ENCODE measurements around the gene KIAA1671.

The KIAA1671 gene

DNA sequence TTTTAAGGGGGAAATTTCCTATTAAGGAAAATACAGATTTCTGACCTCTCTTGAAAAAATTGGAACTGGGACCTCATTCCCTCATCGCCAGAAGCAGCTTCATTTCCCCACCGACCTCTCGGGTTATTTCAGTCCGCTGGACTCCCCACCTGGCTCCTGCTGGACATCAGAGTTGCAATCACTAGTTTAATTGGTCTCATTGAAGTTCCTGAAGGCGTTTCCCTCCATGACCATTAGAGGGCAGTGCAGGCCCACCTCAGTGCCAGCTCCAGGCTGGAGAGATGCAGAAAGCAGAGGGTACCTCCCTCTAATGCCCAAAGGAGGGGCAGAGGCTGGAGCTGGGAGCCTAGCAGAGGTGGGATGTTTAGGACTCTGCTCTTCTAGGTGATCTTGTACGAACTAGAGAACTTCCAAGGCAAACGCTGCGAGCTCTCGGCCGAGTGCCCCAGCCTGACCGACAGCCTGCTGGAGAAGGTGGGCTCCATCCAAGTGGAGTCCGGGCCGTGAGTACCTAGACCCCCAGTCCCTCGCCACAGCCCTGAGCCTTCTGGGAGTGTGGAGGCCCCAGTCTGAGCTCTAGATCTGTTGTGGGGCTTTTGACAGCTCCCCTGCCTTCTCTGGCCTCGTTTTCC, 249.9 kb downstream of the KIAA1671 start:
- TF ChIP-seq, protein P1, sequence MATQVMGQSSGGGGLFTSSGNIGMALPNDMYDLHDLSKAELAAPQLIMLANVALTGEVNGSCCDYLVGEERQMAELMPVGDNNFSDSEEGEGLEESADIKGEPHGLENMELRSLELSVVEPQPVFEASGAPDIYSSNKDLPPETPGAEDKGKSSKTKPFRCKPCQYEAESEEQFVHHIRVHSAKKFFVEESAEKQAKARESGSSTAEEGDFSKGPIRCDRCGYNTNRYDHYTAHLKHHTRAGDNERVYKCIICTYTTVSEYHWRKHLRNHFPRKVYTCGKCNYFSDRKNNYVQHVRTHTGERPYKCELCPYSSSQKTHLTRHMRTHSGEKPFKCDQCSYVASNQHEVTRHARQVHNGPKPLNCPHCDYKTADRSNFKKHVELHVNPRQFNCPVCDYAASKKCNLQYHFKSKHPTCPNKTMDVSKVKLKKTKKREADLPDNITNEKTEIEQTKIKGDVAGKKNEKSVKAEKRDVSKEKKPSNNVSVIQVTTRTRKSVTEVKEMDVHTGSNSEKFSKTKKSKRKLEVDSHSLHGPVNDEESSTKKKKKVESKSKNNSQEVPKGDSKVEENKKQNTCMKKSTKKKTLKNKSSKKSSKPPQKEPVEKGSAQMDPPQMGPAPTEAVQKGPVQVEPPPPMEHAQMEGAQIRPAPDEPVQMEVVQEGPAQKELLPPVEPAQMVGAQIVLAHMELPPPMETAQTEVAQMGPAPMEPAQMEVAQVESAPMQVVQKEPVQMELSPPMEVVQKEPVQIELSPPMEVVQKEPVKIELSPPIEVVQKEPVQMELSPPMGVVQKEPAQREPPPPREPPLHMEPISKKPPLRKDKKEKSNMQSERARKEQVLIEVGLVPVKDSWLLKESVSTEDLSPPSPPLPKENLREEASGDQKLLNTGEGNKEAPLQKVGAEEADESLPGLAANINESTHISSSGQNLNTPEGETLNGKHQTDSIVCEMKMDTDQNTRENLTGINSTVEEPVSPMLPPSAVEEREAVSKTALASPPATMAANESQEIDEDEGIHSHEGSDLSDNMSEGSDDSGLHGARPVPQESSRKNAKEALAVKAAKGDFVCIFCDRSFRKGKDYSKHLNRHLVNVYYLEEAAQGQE (IDR thresholded peaks at IDR 0.05; ENCODE audit: insufficient read depth in 1 of 2, low read depth in 2 of 2, low read length in 2 of 2): no peak
- no peak for TF ChIP-seq SIN3A (IDR thresholded peaks at IDR 0.05; ENCODE audit: borderline replicate concordance, insufficient read depth, low read length)
- no peak for TF ChIP-seq FOXP2 (optimal IDR thresholded peaks at IDR 0.05; ENCODE audit: borderline replicate concordance, extremely low read depth, extremely low read length, insufficient read depth)
- no peak for TF ChIP-seq POLR2AphosphoS5 (IDR thresholded peaks at IDR 0.05; ENCODE audit: low read depth, low read length)
- no peak for TF ChIP-seq TAF1 (IDR thresholded peaks at IDR 0.05; ENCODE audit: borderline replicate concordance, insufficient read depth, low read length)

- TF ChIP-seq FOXP2 (optimal IDR thresholded peaks at IDR 0.05; ENCODE audit: borderline replicate concordance, extremely low read depth, extremely low read length, insufficient read depth) (no peak), POLR2AphosphoS5 (IDR thresholded peaks at IDR 0.05; ENCODE audit: low read depth, low read length) (no peak), TAF1 (IDR thresholded peaks at IDR 0.05; ENCODE audit: borderline replicate concordance, insufficient read depth, low read length) (no peak), SIN3A (IDR thresholded peaks at IDR 0.05; ENCODE audit: borderline replicate concordance, insufficient read depth, low read length) (no peak)
- TF ChIP-seq, protein P1 (IDR thresholded peaks at IDR 0.05; ENCODE audit: insufficient read depth in 1 of 2, low read depth in 2 of 2, low read length in 2 of 2): no peak
Measured at GRCh38 chr22:25203082-25203481, 250.6 kb downstream of the KIAA1671 start.

DNA sequence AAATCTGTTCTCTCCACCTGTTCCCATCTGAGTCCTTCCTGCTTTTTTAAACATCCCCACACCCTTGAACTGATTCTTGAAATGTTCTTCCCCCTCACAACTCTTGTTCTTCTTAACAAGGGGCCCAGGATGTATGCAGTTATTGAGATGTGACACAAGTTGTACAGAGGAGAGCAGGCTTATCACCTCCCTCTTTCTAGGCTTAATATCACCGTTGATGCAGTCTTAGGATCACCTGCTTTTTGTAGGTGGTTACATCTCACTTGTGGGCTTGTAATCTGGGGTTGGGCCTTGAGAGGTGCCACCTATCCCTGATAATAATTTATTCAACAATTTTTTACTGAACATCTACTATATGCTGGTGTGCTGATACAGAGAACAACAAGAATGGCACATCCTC, 253.3 kb downstream of the KIAA1671 start:
- TF ChIP-seq FOXP2 (optimal IDR thresholded peaks at IDR 0.05; ENCODE audit: borderline replicate concordance, extremely low read depth, extremely low read length, insufficient read depth) (no peak), SIN3A (IDR thresholded peaks at IDR 0.05; ENCODE audit: borderline replicate concordance, insufficient read depth, low read length) (no peak), POLR2AphosphoS5 (IDR thresholded peaks at IDR 0.05; ENCODE audit: low read depth, low read length) (no peak), TAF1 (IDR thresholded peaks at IDR 0.05; ENCODE audit: borderline replicate concordance, insufficient read depth, low read length) (no peak)
- TF ChIP-seq, protein P1 (IDR thresholded peaks at IDR 0.05; ENCODE audit: insufficient read depth in 1 of 2, low read depth in 2 of 2, low read length in 2 of 2): no peak

GRCh38 chr22:25206998-25207397, 254.5 kb downstream of the KIAA1671 start:
- TF ChIP-seq TAF1 (IDR thresholded peaks at IDR 0.05; ENCODE audit: borderline replicate concordance, insufficient read depth, low read length) (no peak), POLR2AphosphoS5 (IDR thresholded peaks at IDR 0.05; ENCODE audit: low read depth, low read length) (no peak), FOXP2 (optimal IDR thresholded peaks at IDR 0.05; ENCODE audit: borderline replicate concordance, extremely low read depth, extremely low read length, insufficient read depth) (no peak), SIN3A (IDR thresholded peaks at IDR 0.05; ENCODE audit: borderline replicate concordance, insufficient read depth, low read length) (no peak)
- TF ChIP-seq, protein P1 (IDR thresholded peaks at IDR 0.05; ENCODE audit: insufficient read depth in 1 of 2, low read depth in 2 of 2, low read length in 2 of 2): no peak

All from PFSK-1 (cell line).